Germinal center (tissue), 1 donor: ENCODE results near the gene RPP30.
"Not testable (repeated sequence)": the region's sequence is repeated elsewhere in the genome, so short reads cannot be mapped to it uniquely, and the experiment has no call there.

Experiments used
- DNase-seq: peaks from one replicate; pipeline ENCODE4 v3.0.0; 2012; ENCODE audit warnings: mixed read lengths, low spot score

Gene RPP30

GRCh38 chr10:90871279-90871765, 452 bp upstream of the RPP30 start:
- peak; percentile 70 for DNase-seq

- no peak for DNase-seq
Measured at GRCh38 chr10:90872648-90873020, 860 bp downstream of the RPP30 start.

GRCh38 chr10:90879062-90879461, 7.3 kb downstream of the RPP30 start:
- DNase-seq: no peak

- DNase-seq: peak; percentile 26
Measured at GRCh38 chr10:90880059-90880719, 8.4 kb downstream of the RPP30 start.

- no peak for DNase-seq
Measured at GRCh38 chr10:90884431-90884830, 12.7 kb downstream of the RPP30 start.

GRCh38 chr10:90885176-90885575, 13.4 kb downstream of the RPP30 start:
- DNase-seq: no peak

GRCh38 chr10:90887555-90887954, 15.8 kb downstream of the RPP30 start:
- DNase-seq: no peak

- DNase-seq: no peak
Measured at GRCh38 chr10:90888387-90888786, 16.6 kb downstream of the RPP30 start.

- no peak for DNase-seq
Measured at GRCh38 chr10:90889636-90890035, 17.9 kb downstream of the RPP30 start.

- DNase-seq: no peak
Measured at GRCh38 chr10:90890347-90890746, 18.6 kb downstream of the RPP30 start.

GRCh38 chr10:90893190-90893589, 21.4 kb downstream of the RPP30 start:
- no peak for DNase-seq

GRCh38 chr10:90896916-90897315, 25.1 kb downstream of the RPP30 start:
- DNase-seq: not testable (repeated sequence)

GRCh38 chr10:90905925-90906324, 34.2 kb downstream of the RPP30 start:
- DNase-seq: no peak

GRCh38 chr10:90906596-90906995, 34.8 kb downstream of the RPP30 start:
- no peak for DNase-seq

- DNase-seq: peak; percentile 67
Measured at GRCh38 chr10:90911133-90912051, 39.6 kb downstream of the RPP30 start.

GRCh38 chr10:90912174-90912573, 40.4 kb downstream of the RPP30 start:
- DNase-seq: no peak

GRCh38 chr10:90912854-90913479, 41.2 kb downstream of the RPP30 start:
- no peak for DNase-seq

GRCh38 chr10:90913774-90914420, 42.1 kb downstream of the RPP30 start:
- no peak for DNase-seq

- DNase-seq: no peak
Measured at GRCh38 chr10:90914992-90915765, 43.4 kb downstream of the RPP30 start.

GRCh38 chr10:90915766-90916075, 43.9 kb downstream of the RPP30 start:
- no peak for DNase-seq

- no peak for DNase-seq
Measured at GRCh38 chr10:90916392-90917237, 44.8 kb downstream of the RPP30 start.
